A673 (cell line): ENCODE results near the gene AGPAT2. TPM values are rescaled to one million over a fixed set of nuclear protein-coding genes. Genes with fewer than 3 reads are reported as not detected.

Experiments used
- BruUV-seq: library from RNA; stranded (reverse); fragments of 400-500 nt; replicated peaks from 2 replicates; lab custom pipeline; 2021; lab: Mats Ljungman, UMichigan
- CTCF ChIA-PET: fragments of 300-600 bp; sonication (Branson Sonifier 250); formaldehyde crosslinking; loops from one replicate; lab custom pipeline; 2022; ENCODE audit warnings: antibody characterized with exemption; lab: Charles Lee
- POLR2A ChIA-PET: fragments of 300-600 bp; sonication (Branson Sonifier 250); formaldehyde crosslinking; loops from one replicate; lab custom pipeline; 2022; ENCODE audit warnings: antibody characterized with exemption; ENCODE audit not compliant: low non-redundant PET; lab: Charles Lee
- DNase-seq: peaks from one replicate; pipeline ENCODE4 v3.0.0-alpha.2; 2015; ENCODE audit warnings: low spot score
- H3K27ac ChIP-seq: fragments of 200-600 bp; sonication (generic); 2 replicates; pipeline ENCODE4 v1.5.1; 2016; ENCODE audit warnings: mixed run types, low read depth, mild to moderate bottlenecking, mixed read lengths, antibody characterized with exemption, low read length; ENCODE audit not compliant: poor library complexity, severe bottlenecking
- H3K27me3 ChIP-seq: fragments of 200-600 bp; sonication (generic); replicated peaks from 2 replicates; pipeline ENCODE4 v1.6.1; 2017; ENCODE audit warnings: mixed run types, low read depth, mild to moderate bottlenecking, mixed read lengths, antibody characterized with exemption, low read length; ENCODE audit not compliant: insufficient read depth, poor library complexity
- H3K36me3 ChIP-seq: fragments of 200-600 bp; sonication (generic); 2 replicates; pipeline ENCODE4 v1.6.1; 2016; ENCODE audit warnings: mixed run types, mild to moderate bottlenecking, mixed read lengths, antibody characterized with exemption, low read length; ENCODE audit not compliant: insufficient read depth, poor library complexity, severe bottlenecking
- H3K4me1 ChIP-seq: fragments of 200-600 bp; sonication (generic); 2 replicates; pipeline ENCODE4 v1.6.1; 2017; ENCODE audit warnings: mixed run types, mild to moderate bottlenecking, mixed read lengths, antibody characterized with exemption, low read length; ENCODE audit not compliant: insufficient read depth, poor library complexity, severe bottlenecking
- H3K4me3 ChIP-seq: fragments of 200-600 bp; sonication (generic); 2 replicates; pipeline ENCODE4 v1.5.1; 2016; ENCODE audit warnings: low read depth, mixed run types, mild to moderate bottlenecking, mixed read lengths, low read length; ENCODE audit not compliant: poor library complexity, severe bottlenecking
- H3K9me3 ChIP-seq: fragments of 200-600 bp; sonication (generic); 2 replicates; pipeline ENCODE4 v1.6.1; 2016; ENCODE audit warnings: mixed run types, low read depth, mild to moderate bottlenecking, mixed read lengths, antibody characterized with exemption, low read length; ENCODE audit not compliant: poor library complexity, severe bottlenecking
- EZH2 ChIP-seq: fragments of 200-600 bp; sonication (generic); IDR thresholded peaks from 2 replicates; pipeline ENCODE4 v1.6.1; 2017; ENCODE audit warnings: borderline replicate concordance, low read depth, mild to moderate bottlenecking, mixed read lengths, antibody characterized with exemption, low read length; ENCODE audit not compliant: poor library complexity, severe bottlenecking
- intact Hi-C: fragments of 100-400 bp; cut with micrococcal nuclease; formaldehyde crosslinking; loops from one replicate; pipeline ENCODE4 v1.10.0; 2022; ENCODE audit not compliant: unreplicated experiment
- total RNA-seq: library from RNA; stranded (reverse); gene quantifications from 2 replicates; pipeline ENCODE4 v1.2.3, GENCODE V29; 2021
- TF ChIP-seq, protein P1 (sequence below): fragments of 300-800, 200-600 bp; sonication (generic); conservative IDR thresholded peaks from 2 replicates; pipeline ENCODE4 v1.5.1; 2017; ENCODE audit warnings: low read depth, mild to moderate bottlenecking, antibody characterized with exemption, low read length, moderate library complexity, mixed read lengths

AGPAT2 gene
- total RNA-seq, 1 experiment from 2014 or later: 57.7 TPM

- Histone ChIP-seq H3K4me3 (no peak overlapping the region), H3K36me3 (no peaks in the 10 kb centered on the region), H3K27me3 (no peaks in the 10 kb centered on the region), H3K9me3 (no peaks in the 10 kb centered on the region), H3K4me1 (peaks cover 16% of the 10 kb centered on the region), H3K27ac (no peak overlapping the region)
- BruUV-seq: no TSS peak
- ChIA-PET CTCF (no interaction called here), POLR2A (no interaction called here)
- TF ChIP-seq, protein P1, sequence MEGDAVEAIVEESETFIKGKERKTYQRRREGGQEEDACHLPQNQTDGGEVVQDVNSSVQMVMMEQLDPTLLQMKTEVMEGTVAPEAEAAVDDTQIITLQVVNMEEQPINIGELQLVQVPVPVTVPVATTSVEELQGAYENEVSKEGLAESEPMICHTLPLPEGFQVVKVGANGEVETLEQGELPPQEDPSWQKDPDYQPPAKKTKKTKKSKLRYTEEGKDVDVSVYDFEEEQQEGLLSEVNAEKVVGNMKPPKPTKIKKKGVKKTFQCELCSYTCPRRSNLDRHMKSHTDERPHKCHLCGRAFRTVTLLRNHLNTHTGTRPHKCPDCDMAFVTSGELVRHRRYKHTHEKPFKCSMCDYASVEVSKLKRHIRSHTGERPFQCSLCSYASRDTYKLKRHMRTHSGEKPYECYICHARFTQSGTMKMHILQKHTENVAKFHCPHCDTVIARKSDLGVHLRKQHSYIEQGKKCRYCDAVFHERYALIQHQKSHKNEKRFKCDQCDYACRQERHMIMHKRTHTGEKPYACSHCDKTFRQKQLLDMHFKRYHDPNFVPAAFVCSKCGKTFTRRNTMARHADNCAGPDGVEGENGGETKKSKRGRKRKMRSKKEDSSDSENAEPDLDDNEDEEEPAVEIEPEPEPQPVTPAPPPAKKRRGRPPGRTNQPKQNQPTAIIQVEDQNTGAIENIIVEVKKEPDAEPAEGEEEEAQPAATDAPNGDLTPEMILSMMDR: no peak
- TF ChIP-seq EZH2: no peak
- intact Hi-C loops: no loop called here
- no peak for DNase-seq
Observed at GRCh38 chr9:136709454-136710109, 22.3 kb upstream of the AGPAT2 start.

DNA sequence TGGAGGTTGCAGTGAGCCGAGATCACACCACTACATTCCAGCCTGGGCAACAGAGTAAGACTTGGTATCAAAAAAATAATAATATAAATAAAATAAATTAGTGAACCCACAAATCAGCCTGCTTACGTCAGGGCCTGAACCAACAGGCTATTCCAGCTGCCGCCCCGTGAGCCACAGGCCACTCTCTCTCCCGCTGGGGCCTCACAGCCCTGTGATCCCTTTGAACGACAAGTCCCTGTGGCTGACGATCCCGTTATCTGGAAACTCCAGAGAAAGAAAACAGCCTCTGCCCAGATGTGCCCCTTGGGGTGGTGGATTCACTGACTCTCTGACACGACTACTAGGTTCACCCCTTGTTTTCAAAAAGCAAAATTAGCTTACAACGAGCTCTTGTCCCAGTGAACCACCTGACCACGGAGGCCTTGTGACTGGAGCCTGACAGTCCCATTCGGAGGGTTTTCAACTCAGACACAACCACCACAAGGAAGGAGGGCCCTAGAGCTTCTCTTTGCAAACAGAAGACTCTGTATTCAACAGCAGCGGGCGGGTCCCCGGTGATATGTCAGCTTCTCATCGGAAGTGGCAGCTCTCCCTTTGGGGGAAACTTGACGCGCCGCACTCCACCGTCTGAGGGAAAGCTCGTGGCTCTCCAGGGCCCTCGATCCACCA is 20.7 kb upstream of the AGPAT2 start:
- CTCF ChIA-PET: no interaction called here
- no peaks in the 10 kb centered on the region for H3K27me3 ChIP-seq
- POLR2A ChIA-PET: interaction anchor here (0.6 kb wide), 1 partner anchor 41 kb away, joined by 4 read pairs; no protein-coding TSS in a partner anchor
- H3K4me3 ChIP-seq: no peak overlapping the region
- TF ChIP-seq, protein P1: no peak
- no peak for TF ChIP-seq EZH2
- H3K27ac ChIP-seq: no peak overlapping the region
- no peaks in the 10 kb centered on the region for H3K9me3 ChIP-seq
- intact Hi-C loops: no loop called here
- no peaks in the 10 kb centered on the region for H3K36me3 ChIP-seq
- DNase-seq: no peak
- peaks cover 7% of the 10 kb centered on the region for H3K4me1 ChIP-seq
- no TSS peak for BruUV-seq

GRCh38 chr9:136707011-136707410 is 19.8 kb upstream of the AGPAT2 start:
- intact Hi-C loops: no loop called here
- POLR2A ChIA-PET: no interaction called here
- no peaks in the 10 kb centered on the region for H3K36me3 ChIP-seq
- no peak for TF ChIP-seq EZH2
- TF ChIP-seq, protein P1: no peak
- DNase-seq: no peak
- CTCF ChIA-PET: no interaction called here
- H3K27me3 ChIP-seq: no peaks in the 10 kb centered on the region
- BruUV-seq: no TSS peak
- H3K4me3 ChIP-seq: no peak overlapping the region
- no peak overlapping the region for H3K27ac ChIP-seq
- H3K4me1 ChIP-seq: peaks cover 6% of the 10 kb centered on the region
- no peaks in the 10 kb centered on the region for H3K9me3 ChIP-seq
